HepG2 (cell line): ENCODE measurements around the gene PPFIA4. TPM values are rescaled to one million over a fixed set of nuclear protein-coding genes. Genes with fewer than 3 reads are reported as not detected.

Experiments
- ATAC-seq: fragments of 200-7000 bp; cut with Tn5 transposase; 3 replicates; pipeline ENCODE4 v1.9.1; 2020; ENCODE audit warnings: mild to moderate bottlenecking, moderate library complexity
- BruUV-seq: library from RNA; stranded (reverse); fragments of 400-500 nt; replicated peaks from 2 replicates; lab custom pipeline; 2021; lab: Mats Ljungman, UMichigan
- CTCF ChIA-PET: fragments of 300-600 bp; formaldehyde crosslinking; extraction: SDS; loops from one replicate; lab custom pipeline; 2021; ENCODE audit warnings: low total read pairs, inconsistent platforms, low intra/inter-chr PET ratio; lab: Yijun Ruan, JAX
- POLR2A ChIA-PET: fragments of 350-600 bp; sonication (Branson Sonifier 250); formaldehyde crosslinking; loops from one replicate; lab custom pipeline; 2020; ENCODE audit warnings: antibody characterized with exemption, inconsistent platforms; lab: Yijun Ruan, JAX
- DNase-seq: peaks from one replicate; pipeline ENCODE4 v3.0.0-alpha.2; 2015; ENCODE audit warnings: low spot score
- FAIRE-seq: peaks from 3 replicates; lab custom pipeline; 2011; peaks lifted over from hg19 to GRCh38; lab: Jason Lieb, UNC
- H2AFZ ChIP-seq: one replicate; pipeline ENCODE4 v1.6.1; 2011; ENCODE audit warnings: low read length, inconsistent platforms
- H3K27ac ChIP-seq: fragments of 300-600 bp; 3 replicates; pipeline ENCODE4 v1.8.0; 2011; ENCODE audit warnings: mixed run types, mild to moderate bottlenecking, mixed read lengths, low read length, inconsistent platforms; ENCODE audit not compliant: insufficient read depth; ENCODE audit errors: extremely low read length
- H3K27me3 ChIP-seq, 2 experiments: fragments of 200-600 bp in 1 of 2; 2 replicates in 1 of 2; 3 replicates in 1 of 2; pipeline versions ENCODE4 v1.6.0 to v1.8.0; 2011; ENCODE audit warnings: low read length in 2 of 2, mild to moderate bottlenecking in 2 of 2, moderate library complexity in 2 of 2, inconsistent platforms in 1 of 2; ENCODE audit not compliant: insufficient read depth in 2 of 2, control insufficient read depth in 1 of 2
- H3K36me3 ChIP-seq, 2 experiments: fragments of 200-600 bp in 1 of 2; replicated peaks in 1 of 2; 2 replicates in 1 of 2; 3 replicates in 1 of 2; pipeline versions ENCODE4 v1.5.1 to v1.8.0; 2011; ENCODE audit warnings: low read length in 2 of 2, inconsistent platforms in 1 of 2; ENCODE audit not compliant: insufficient read depth in 2 of 2, control insufficient read depth in 1 of 2
- H3K4me1 ChIP-seq: 2 replicates; pipeline ENCODE4 v1.5.1; 2012; ENCODE audit warnings: low read length, inconsistent platforms; ENCODE audit not compliant: insufficient read depth
- H3K4me2 ChIP-seq: 2 replicates; pipeline ENCODE4 v1.6.0; 2011; ENCODE audit warnings: low read depth, low read length, inconsistent platforms
- H3K4me3 ChIP-seq, 3 experiments: fragments of 200-600 bp in 1 of 3; sonication (generic), shearing (Covaris generic) in 1 of 3; replicated peaks in 1 of 3; 2 replicates each; pipeline ENCODE4 v1.5.1; 2011 to 2016; ENCODE audit warnings: low read length in 3 of 3, inconsistent platforms in 2 of 3, low read depth in 2 of 3, mild to moderate bottlenecking in 2 of 3, control low read depth in 1 of 3, mixed read lengths in 1 of 3; ENCODE audit not compliant: insufficient read depth in 1 of 3
- H3K79me2 ChIP-seq: one replicate; pipeline ENCODE4 v1.6.1; 2011; ENCODE audit warnings: low read length, inconsistent platforms; ENCODE audit not compliant: insufficient read depth
- H3K9ac ChIP-seq: 2 replicates; pipeline ENCODE4 v1.6.0; 2011; ENCODE audit warnings: mild to moderate bottlenecking, low read depth, low read length, inconsistent platforms; ENCODE audit not compliant: insufficient read depth
- H3K9me3 ChIP-seq: 2 replicates; pipeline ENCODE4 v1.5.1; 2012; ENCODE audit warnings: mild to moderate bottlenecking, low read length
- H4K20me1 ChIP-seq: 2 replicates; pipeline ENCODE4 v1.6.0; 2011; ENCODE audit warnings: inconsistent platforms, mild to moderate bottlenecking, low read length, moderate library complexity; ENCODE audit not compliant: insufficient read depth
- ASH2L ChIP-seq: fragments of 300-600, 200-600 bp; sonication (generic); IDR thresholded peaks from 2 replicates; pipeline ENCODE4 v1.7.0; 2017; ENCODE audit warnings: low read depth, mild to moderate bottlenecking, moderate library complexity, mixed read lengths, low read length; ENCODE audit not compliant: insufficient read length
- ATRX ChIP-seq: sonication (generic); formaldehyde crosslinking; IDR thresholded peaks from 2 replicates; pipeline ENCODE4 v1.4.0; 2020; ENCODE audit warnings: missing genetic modification reagents, borderline replicate concordance
- IRF2 ChIP-seq: IDR thresholded peaks from 2 replicates; pipeline ENCODE4 v1.6.1; 2018; ENCODE audit warnings: missing genetic modification reagents, missing compliant biosample characterization
- MYC ChIP-seq: sonication (generic); formaldehyde crosslinking; IDR thresholded peaks from 2 replicates; pipeline ENCODE4 v1.9.0; 2021; ENCODE audit warnings: missing genetic modification reagents, borderline replicate concordance
- TEAD2 ChIP-seq: sonication (generic); formaldehyde crosslinking; IDR thresholded peaks from 2 replicates; pipeline ENCODE4 v1.9.0; 2021; ENCODE audit warnings: missing genetic modification reagents
- ZBTB3 ChIP-seq: sonication (generic); formaldehyde crosslinking; IDR thresholded peaks from 2 replicates; pipeline ENCODE4 v1.4.0; 2020; ENCODE audit warnings: low read depth, mild to moderate bottlenecking, moderate library complexity, missing genetic modification reagents, borderline replicate concordance
- ZNF101 ChIP-seq: sonication (generic); formaldehyde crosslinking; IDR thresholded peaks from 2 replicates; pipeline ENCODE4 v1.4.0; 2020; ENCODE audit warnings: mild to moderate bottlenecking, low read depth, missing genetic modification reagents, borderline replicate concordance
- ZNF468 ChIP-seq: sonication (generic); formaldehyde crosslinking; IDR thresholded peaks from 2 replicates; pipeline ENCODE4 v1.8.0; 2022; ENCODE audit warnings: mild to moderate bottlenecking, moderate library complexity, missing genetic modification reagents
- ZNF543 ChIP-seq: sonication (generic); formaldehyde crosslinking; IDR thresholded peaks from 2 replicates; pipeline ENCODE4 v1.4.0; 2020; ENCODE audit warnings: mild to moderate bottlenecking, missing genetic modification reagents
- ZNF746 ChIP-seq: sonication (generic); formaldehyde crosslinking; IDR thresholded peaks from 2 replicates; pipeline ENCODE4 v1.8.0; 2022; ENCODE audit warnings: mild to moderate bottlenecking, missing genetic modification reagents
- WGBS: methylation state at CpG from one replicate; pipeline ENCODE4 v1.1.6; 2017; ENCODE audit warnings: low lambda C conversion rate; 5-methylcytosine and 5-hydroxymethylcytosine counted together
- in situ Hi-C: cut with HindIII; loops from 2 replicates; pipeline ENCODE4 v1.10.0; 2017; ENCODE audit warnings: low pct_unique_long_range_greater_than_20kb; ENCODE audit not compliant: extremely low pct_ligation_motif_present
- intact Hi-C: fragments of 100-400 bp; cut with micrococcal nuclease; formaldehyde crosslinking; loops from one replicate; pipeline ENCODE4 v1.10.0; 2022; ENCODE audit not compliant: unreplicated experiment
- polyA plus RNA-seq, 8 experiments: library from polyadenylated mRNA; depleted of rRNA in 3 of 8; stranded (reverse) in 7 of 8; unstranded in 1 of 8; fragments of >200 nt; fragmentation: Illumina TruSeq in 4 of 8; extraction: Trizol in 4 of 8; gene quantifications; 2 replicates each; pipeline versions ENCODE4 v1.2.1 to v1.2.3, GENCODE V29; 2011 to 2016; ENCODE audit warnings: low read depth in 4 of 8, missing spikeins in 1 of 8, mixed read lengths in 1 of 8; ENCODE audit not compliant: insufficient read depth in 1 of 8
- total RNA-seq, 5 experiments: library from RNA; depleted of rRNA; stranded (reverse); fragments of >200 nt; fragmentation: Illumina TruSeq; extraction: Trizol; gene quantifications; 2 replicates each; pipeline ENCODE4 v1.2.3, GENCODE V29; 2016; ENCODE audit warnings: low read depth in 1 of 5
- TF ChIP-seq, protein P1 (sequence below), 2 experiments: fragments of 450-650 bp in 1 of 2; sonication (generic) in 1 of 2; formaldehyde crosslinking; IDR thresholded peaks; 2 replicates each; pipeline versions ENCODE4 v1.5.0 to v1.8.0; 2020 to 2022; ENCODE audit warnings: mild to moderate bottlenecking in 1 of 2, missing genetic modification reagents in 1 of 2
- TF ChIP-seq, protein P2 (sequence below): sonication (generic); formaldehyde crosslinking; IDR thresholded peaks from 2 replicates; pipeline ENCODE4 v1.5.0; 2020; ENCODE audit warnings: mild to moderate bottlenecking, missing genetic modification reagents, borderline replicate concordance
- TF ChIP-seq, protein P3 (sequence below): sonication (generic); formaldehyde crosslinking; IDR thresholded peaks from 2 replicates; pipeline ENCODE4 v1.9.0; 2021; ENCODE audit warnings: missing genetic modification reagents, borderline replicate concordance
- TF ChIP-seq, protein P4 (sequence below): sonication (generic); formaldehyde crosslinking; IDR thresholded peaks from 2 replicates; pipeline ENCODE4 v1.8.1; 2023; ENCODE audit warnings: mild to moderate bottlenecking, missing genetic modification reagents

PPFIA4 gene
- total and polyA plus RNA-seq, 2 of the 13 experiments (the other 11 are each of a cell fraction or from before 2014, with no cell fraction given) = 6.4 TPM; not detected in 1

DNA sequence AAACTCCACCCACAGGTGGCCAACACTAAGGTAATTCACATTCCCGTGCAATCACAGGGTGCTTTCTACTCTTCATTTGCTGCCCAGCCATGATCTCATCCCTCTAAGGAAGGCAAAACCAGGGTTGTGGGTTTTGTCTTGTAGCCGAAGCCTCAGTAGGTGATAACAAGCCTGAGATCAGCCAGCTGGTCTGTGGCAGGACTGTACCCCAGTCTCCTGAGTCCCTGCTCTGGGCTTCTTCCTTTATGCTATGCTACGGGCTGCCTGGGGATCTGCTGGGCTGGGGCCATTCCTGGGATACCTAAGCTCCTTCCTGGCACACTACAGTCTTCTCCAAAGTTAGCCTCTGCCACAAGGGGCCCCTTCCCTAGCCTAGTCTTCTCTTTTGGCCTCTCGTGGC is 9.8 kb downstream of the PPFIA4 start (continued):
- TF ChIP-seq, protein P1, sequence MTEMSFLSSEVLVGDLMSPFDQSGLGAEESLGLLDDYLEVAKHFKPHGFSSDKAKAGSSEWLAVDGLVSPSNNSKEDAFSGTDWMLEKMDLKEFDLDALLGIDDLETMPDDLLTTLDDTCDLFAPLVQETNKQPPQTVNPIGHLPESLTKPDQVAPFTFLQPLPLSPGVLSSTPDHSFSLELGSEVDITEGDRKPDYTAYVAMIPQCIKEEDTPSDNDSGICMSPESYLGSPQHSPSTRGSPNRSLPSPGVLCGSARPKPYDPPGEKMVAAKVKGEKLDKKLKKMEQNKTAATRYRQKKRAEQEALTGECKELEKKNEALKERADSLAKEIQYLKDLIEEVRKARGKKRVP (CRISPR knock-in tag; IDR thresholded peaks at IDR 0.05) = no peak
- no peak for TF ChIP-seq ZBTB3
- TF ChIP-seq, protein P2, sequence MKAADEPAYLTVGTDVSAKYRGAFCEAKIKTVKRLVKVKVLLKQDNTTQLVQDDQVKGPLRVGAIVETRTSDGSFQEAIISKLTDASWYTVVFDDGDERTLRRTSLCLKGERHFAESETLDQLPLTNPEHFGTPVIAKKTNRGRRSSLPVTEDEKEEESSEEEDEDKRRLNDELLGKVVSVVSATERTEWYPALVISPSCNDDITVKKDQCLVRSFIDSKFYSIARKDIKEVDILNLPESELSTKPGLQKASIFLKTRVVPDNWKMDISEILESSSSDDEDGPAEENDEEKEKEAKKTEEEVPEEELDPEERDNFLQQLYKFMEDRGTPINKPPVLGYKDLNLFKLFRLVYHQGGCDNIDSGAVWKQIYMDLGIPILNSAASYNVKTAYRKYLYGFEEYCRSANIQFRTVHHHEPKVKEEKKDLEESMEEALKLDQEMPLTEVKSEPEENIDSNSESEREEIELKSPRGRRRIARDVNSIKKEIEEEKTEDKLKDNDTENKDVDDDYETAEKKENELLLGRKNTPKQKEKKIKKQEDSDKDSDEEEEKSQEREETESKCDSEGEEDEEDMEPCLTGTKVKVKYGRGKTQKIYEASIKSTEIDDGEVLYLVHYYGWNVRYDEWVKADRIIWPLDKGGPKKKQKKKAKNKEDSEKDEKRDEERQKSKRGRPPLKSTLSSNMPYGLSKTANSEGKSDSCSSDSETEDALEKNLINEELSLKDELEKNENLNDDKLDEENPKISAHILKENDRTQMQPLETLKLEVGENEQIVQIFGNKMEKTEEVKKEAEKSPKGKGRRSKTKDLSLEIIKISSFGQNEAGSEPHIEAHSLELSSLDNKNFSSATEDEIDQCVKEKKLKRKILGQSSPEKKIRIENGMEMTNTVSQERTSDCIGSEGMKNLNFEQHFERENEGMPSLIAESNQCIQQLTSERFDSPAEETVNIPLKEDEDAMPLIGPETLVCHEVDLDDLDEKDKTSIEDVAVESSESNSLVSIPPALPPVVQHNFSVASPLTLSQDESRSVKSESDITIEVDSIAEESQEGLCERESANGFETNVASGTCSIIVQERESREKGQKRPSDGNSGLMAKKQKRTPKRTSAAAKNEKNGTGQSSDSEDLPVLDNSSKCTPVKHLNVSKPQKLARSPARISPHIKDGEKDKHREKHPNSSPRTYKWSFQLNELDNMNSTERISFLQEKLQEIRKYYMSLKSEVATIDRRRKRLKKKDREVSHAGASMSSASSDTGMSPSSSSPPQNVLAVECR (CRISPR knock-in tag) = no peak
- TF ChIP-seq, all 625 proteins: peak for 0

DNA sequence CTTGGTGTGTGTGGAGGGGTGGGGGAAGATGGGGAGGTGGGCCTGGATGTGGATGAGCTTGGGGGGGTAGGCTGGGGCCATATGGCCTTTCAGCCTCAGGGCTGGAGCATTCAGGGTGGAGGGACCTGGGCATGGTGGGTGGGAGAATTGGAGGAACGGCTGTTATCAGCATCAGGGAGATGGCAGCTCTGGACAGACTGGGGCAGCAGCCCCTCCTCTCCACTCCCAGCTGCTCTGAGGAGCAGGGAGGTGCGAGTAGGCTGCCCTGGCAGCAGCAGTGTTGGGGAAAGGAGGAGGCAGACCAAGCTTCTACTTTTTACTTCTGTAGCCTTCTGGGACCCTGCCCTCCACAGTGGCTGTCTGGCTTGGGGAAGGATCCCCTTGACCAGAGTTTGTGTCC is 10.2 kb downstream of the PPFIA4 start:
- no peak overlapping the region for H3K4me3 ChIP-seq
- in situ Hi-C loops (loop anchor here (5.0 kb wide), 2 partner anchors 181 to 236 kb away; no protein-coding TSS in a partner anchor), intact Hi-C loops (loop anchor here (5.0 kb wide), 1 partner anchor 181 kb away; no protein-coding TSS in a partner anchor)
- no peaks in the 10 kb centered on the region for H3K79me2 ChIP-seq
- H3K27me3 ChIP-seq = peaks cover 2 to 29% of the 10 kb centered on the region in 2 experiments; a peak in 3 of 5 replicates
- H3K27ac ChIP-seq = no peak overlapping the region
- BruUV-seq = no TSS peak
- no peaks in the 10 kb centered on the region for H3K36me3 ChIP-seq
- ChIA-PET CTCF (no interaction called here), POLR2A (no interaction called here)
- ATAC-seq (no peak), FAIRE-seq (no peak), DNase-seq (no peak)
- H3K9me3 ChIP-seq = no peaks in the 10 kb centered on the region
- H3K4me1 ChIP-seq = no peaks in the 10 kb centered on the region
- no peak overlapping the region for H3K4me2 ChIP-seq
- H4K20me1 ChIP-seq = peaks cover 5% of the 10 kb centered on the region; the same call in 1 of the 2 replicates
- H2AFZ ChIP-seq = no peak overlapping the region
- WGBS = 20% methylated on average over 1 of the region's 2 CpGs
- no peak overlapping the region for H3K9ac ChIP-seq
- TF ChIP-seq ASH2L = no peak
- TF ChIP-seq, protein P3, sequence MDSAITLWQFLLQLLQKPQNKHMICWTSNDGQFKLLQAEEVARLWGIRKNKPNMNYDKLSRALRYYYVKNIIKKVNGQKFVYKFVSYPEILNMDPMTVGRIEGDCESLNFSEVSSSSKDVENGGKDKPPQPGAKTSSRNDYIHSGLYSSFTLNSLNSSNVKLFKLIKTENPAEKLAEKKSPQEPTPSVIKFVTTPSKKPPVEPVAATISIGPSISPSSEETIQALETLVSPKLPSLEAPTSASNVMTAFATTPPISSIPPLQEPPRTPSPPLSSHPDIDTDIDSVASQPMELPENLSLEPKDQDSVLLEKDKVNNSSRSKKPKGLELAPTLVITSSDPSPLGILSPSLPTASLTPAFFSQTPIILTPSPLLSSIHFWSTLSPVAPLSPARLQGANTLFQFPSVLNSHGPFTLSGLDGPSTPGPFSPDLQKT (CRISPR knock-in tag) = no peak
- no peak for TF ChIP-seq TEAD2 (CRISPR knock-in tag)
- TF ChIP-seq, protein P4, sequence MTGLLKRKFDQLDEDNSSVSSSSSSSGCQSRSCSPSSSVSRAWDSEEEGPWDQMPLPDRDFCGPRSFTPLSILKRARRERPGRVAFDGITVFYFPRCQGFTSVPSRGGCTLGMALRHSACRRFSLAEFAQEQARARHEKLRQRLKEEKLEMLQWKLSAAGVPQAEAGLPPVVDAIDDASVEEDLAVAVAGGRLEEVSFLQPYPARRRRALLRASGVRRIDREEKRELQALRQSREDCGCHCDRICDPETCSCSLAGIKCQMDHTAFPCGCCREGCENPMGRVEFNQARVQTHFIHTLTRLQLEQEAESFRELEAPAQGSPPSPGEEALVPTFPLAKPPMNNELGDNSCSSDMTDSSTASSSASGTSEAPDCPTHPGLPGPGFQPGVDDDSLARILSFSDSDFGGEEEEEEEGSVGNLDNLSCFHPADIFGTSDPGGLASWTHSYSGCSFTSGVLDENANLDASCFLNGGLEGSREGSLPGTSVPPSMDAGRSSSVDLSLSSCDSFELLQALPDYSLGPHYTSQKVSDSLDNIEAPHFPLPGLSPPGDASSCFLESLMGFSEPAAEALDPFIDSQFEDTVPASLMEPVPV (CRISPR knock-in tag) = no peak
- TF ChIP-seq MYC = no peak
- TF ChIP-seq ZNF468 (CRISPR knock-in tag) = no peak
- no peak for TF ChIP-seq ZNF101 (CRISPR knock-in tag)
- no peak for TF ChIP-seq IRF2 (CRISPR knock-in tag)
- TF ChIP-seq ZNF543 (CRISPR knock-in tag) = no peak
- no peak for TF ChIP-seq ZNF746 (CRISPR knock-in tag)
- TF ChIP-seq ATRX (CRISPR knock-in tag) = no peak
